GM20000 (cell line): ENCODE results near the gene PLAGL1.

ENCODE experiments used
- DNase-seq: peaks from one replicate; pipeline ENCODE4 v3.0.0; 2012; ENCODE audit warnings: low spot score
- CTCF ChIP-seq: IDR thresholded peaks from 2 replicates; pipeline ENCODE4 v1.5.1; 2012; ENCODE audit warnings: mild to moderate bottlenecking, control low read depth; ENCODE audit errors: extremely low read depth, missing control alignments

PLAGL1 gene

GRCh38 chr6:144036835-144037195, 28.8 kb upstream of the PLAGL1 start:
- DNase-seq, result no peak
- no peak for TF ChIP-seq CTCF

- TF ChIP-seq CTCF, result no peak
- DNase-seq, result peak; percentile 45
These were observed 28.2 kb upstream of the PLAGL1 start for GRCh38 chr6:144036064-144036834.

- no peak for TF ChIP-seq CTCF
- no peak for DNase-seq
These were observed 27.4 kb upstream of the PLAGL1 start for GRCh38 chr6:144035416-144035815.

GRCh38 chr6:144033816-144034735, 26.0 kb upstream of the PLAGL1 start:
- DNase-seq, result no peak
- TF ChIP-seq CTCF, result no peak

GRCh38 chr6:144029452-144029851, 21.4 kb upstream of the PLAGL1 start:
- DNase-seq, result no peak
- no peak for TF ChIP-seq CTCF

GRCh38 chr6:144027932-144028587, 20.0 kb upstream of the PLAGL1 start:
- TF ChIP-seq CTCF, result no peak
- DNase-seq, result no peak

GRCh38 chr6:144023216-144023615, 15.2 kb upstream of the PLAGL1 start:
- TF ChIP-seq CTCF, result no peak
- no peak for DNase-seq
